ENCODE measurements around the gene ANKIB1.

The ANKIB1 gene

GRCh38 chr7:92289321-92289720 lies 43.5 kb downstream of the ANKIB1 start:
- Histone ChIP-seq H3K27ac (ENCODE audit: extremely low read depth, low read depth, low read length) (no peak overlapping the region), H3K9me3 (ENCODE audit: control insufficient read depth, insufficient read depth, low read depth, low read length) (no peaks in the 10 kb centered on the region), H3K4me3 (ENCODE audit: low read depth, low read length) (no peak overlapping the region), H3K4me1 (ENCODE audit: control insufficient read depth, insufficient read depth, low read length) (0 out of 2 replicates have a peak, but pooled peaks cover 6% of the 10 kb centered on the region), H3K36me3 (ENCODE audit: control insufficient read depth in 2 of 2, insufficient read depth in 1 of 2, low read length in 2 of 2) (no peaks in the 10 kb centered on the region)
- ChIA-PET POLR2A (interaction anchor here (1.3 kb wide), 1 partner anchor 18 kb away, joined by 3 read pairs; no protein-coding TSS in a partner anchor), CTCF (interaction anchor here (0.6 kb wide), 1 partner anchor 23 kb away, joined by 4 read pairs; no protein-coding TSS in a partner anchor)
- TF ChIP-seq ZNF292 (tag by site-specific recombination; IDR thresholded peaks at IDR 0.05; ENCODE audit: borderline replicate concordance, low read depth) (no peak), ZNF670 (tag by site-specific recombination; IDR thresholded peaks at IDR 0.05; ENCODE audit: low read depth) (no peak), ZNF560 (tag by site-specific recombination; IDR thresholded peaks at IDR 0.05; ENCODE audit: borderline replicate concordance) (no peak), MYNN (tag by site-specific recombination; IDR thresholded peaks at IDR 0.05; ENCODE audit: borderline replicate concordance) (no peak), ZNF362 (tag by site-specific recombination; IDR thresholded peaks at IDR 0.05) (no peak), ZNF645 (tag by site-specific recombination; IDR thresholded peaks at IDR 0.05) (no peak), ZNF449 (tag by site-specific recombination; IDR thresholded peaks at IDR 0.05) (no peak), ZNF423 (tag by site-specific recombination; IDR thresholded peaks at IDR 0.05) (no peak), SCRT2 (tag by site-specific recombination; IDR thresholded peaks at IDR 0.05) (no peak), ZNF555 (tag by site-specific recombination; conservative IDR thresholded peaks at IDR 0.05) (no peak), ZNF558 (tag by site-specific recombination; IDR thresholded peaks at IDR 0.05) (no peak), ZNF211 (tag by site-specific recombination; IDR thresholded peaks at IDR 0.05; ENCODE audit: low read depth) (no peak), TCF7L2 (IDR thresholded peaks at IDR 0.05; ENCODE audit: borderline replicate concordance, low read depth, low read length) (no peak)

- no peaks in the 10 kb centered on the region for H3K9me3 ChIP-seq (ENCODE audit: control insufficient read depth, insufficient read depth, low read depth, low read length)
- POLR2A ChIA-PET, result no interaction called here
- peaks cover 14% of the 10 kb centered on the region; the same call in 1 of the 2 replicates for H3K4me1 ChIP-seq (ENCODE audit: control insufficient read depth, insufficient read depth, low read length)
- H3K36me3 ChIP-seq (ENCODE audit: control insufficient read depth in 2 of 2, insufficient read depth in 1 of 2, low read length in 2 of 2), result no peaks in the 10 kb centered on the region
- TF ChIP-seq ZBTB20 (tag by site-specific recombination; IDR thresholded peaks at IDR 0.05), result peak; percentile 38; the same call in 1 of the 2 replicates
- no peak for TF ChIP-seq ZXDB (tag by site-specific recombination; IDR thresholded peaks at IDR 0.05)
- 0 out of 2 replicates have a peak, but pooled peaks have one; percentile 12 for TF ChIP-seq ATF2 (tag by site-specific recombination; IDR thresholded peaks at IDR 0.05; ENCODE audit: low read depth)
- H3K27ac ChIP-seq (ENCODE audit: extremely low read depth, low read depth, low read length), result no peak overlapping the region
- CTCF ChIA-PET, result no interaction called here
- H3K4me3 ChIP-seq (ENCODE audit: low read depth, low read length), result no peak overlapping the region
Observed at GRCh38 chr7:92292981-92293380, 47.2 kb downstream of the ANKIB1 start.

Measured in HEK293 (cell line).